Stimulated activated CD4-positive, alpha-beta T cell treated with anti-CD3 and anti-CD28 coated beads, Interleukin-4, amount 100 ng/mL, for 48 hours (primary cell): ENCODE measurements around the gene RTKN.

Experiments
- DNase-seq, 2 donors: peaks; one replicate each; pipeline ENCODE4 v3.0.0-alpha.2; 2020; ENCODE audit warnings: low read depth in 2 of 2

Gene RTKN

GRCh38 chr2:74417763-74418162 is 24.0 kb downstream of the RTKN start:
- DNase-seq: no peak

- no peak for DNase-seq
Observed at GRCh38 chr2:74417197-74417596, 24.5 kb downstream of the RTKN start.

GRCh38 chr2:74416778-74417177 is 25.0 kb downstream of the RTKN start:
- DNase-seq: no peak

- no peak for DNase-seq
Observed at GRCh38 chr2:74415762-74416395, 25.9 kb downstream of the RTKN start.

- DNase-seq: no peak
Observed at GRCh38 chr2:74414881-74415761, 26.6 kb downstream of the RTKN start.

GRCh38 chr2:74414441-74414840 is 27.3 kb downstream of the RTKN start:
- no peak for DNase-seq

GRCh38 chr2:74413001-74413698 is 28.6 kb downstream of the RTKN start:
- DNase-seq: no peak

GRCh38 chr2:74407682-74408081 is 34.1 kb downstream of the RTKN start:
- no peak for DNase-seq

- DNase-seq: no peak
Observed at GRCh38 chr2:74406035-74406434, 35.7 kb downstream of the RTKN start.

GRCh38 chr2:74401891-74402290 is 39.8 kb downstream of the RTKN start:
- no peak for DNase-seq

- DNase-seq: no peak
Observed at GRCh38 chr2:74399785-74400184, 42.0 kb downstream of the RTKN start.

GRCh38 chr2:74396149-74396548 is 45.6 kb downstream of the RTKN start:
- DNase-seq: no peak

GRCh38 chr2:74393525-74393924 is 48.2 kb downstream of the RTKN start:
- DNase-seq: no peak

GRCh38 chr2:74392449-74392743 is 49.3 kb downstream of the RTKN start:
- DNase-seq: no peak

GRCh38 chr2:74391580-74392448 is 49.9 kb downstream of the RTKN start:
- peak; percentile 90 to 94 for DNase-seq

GRCh38 chr2:74391209-74391579 is 50.5 kb downstream of the RTKN start:
- DNase-seq: no peak

GRCh38 chr2:74390606-74391005 is 51.1 kb downstream of the RTKN start:
- DNase-seq: no peak

- DNase-seq: no peak
Observed at GRCh38 chr2:74387346-74387745, 54.4 kb downstream of the RTKN start.

- no peak for DNase-seq
Observed at GRCh38 chr2:74385396-74385795, 56.3 kb downstream of the RTKN start.

- DNase-seq: no peak
Observed at GRCh38 chr2:74384051-74384450, 57.7 kb downstream of the RTKN start.

GRCh38 chr2:74383254-74383653 is 58.5 kb downstream of the RTKN start:
- no peak for DNase-seq

- no peak for DNase-seq
Observed at GRCh38 chr2:74381751-74382150, 60.0 kb downstream of the RTKN start.
